BE2C (cell line): ENCODE data around the gene PRR5.

ENCODE experiments used
- DNase-seq: peaks from one replicate; pipeline ENCODE4 v3.0.0-alpha.2; 2020
- H3K27me3 ChIP-seq: fragments of 250-450 bp; sonication (Bioruptor Pico); 2 replicates; pipeline ENCODE4 v1.5.1; 2020; ENCODE audit warnings: mild to moderate bottlenecking
- H3K36me3 ChIP-seq: fragments of 250-450 bp; sonication (Bioruptor Pico); 2 replicates; pipeline ENCODE4 v1.5.1; 2020; ENCODE audit warnings: mild to moderate bottlenecking
- H3K4me1 ChIP-seq: fragments of 250-450 bp; sonication (Bioruptor Pico); 2 replicates; pipeline ENCODE4 v1.5.1; 2020
- H3K4me3 ChIP-seq: 2 replicates; pipeline ENCODE4 v1.5.1; 2011; ENCODE audit warnings: low read depth, low read length
- H3K9me3 ChIP-seq: fragments of 250-450 bp; sonication (Bioruptor Pico); 2 replicates; pipeline ENCODE4 v1.5.1; 2020
- CTCF ChIP-seq: IDR thresholded peaks from 2 replicates; pipeline ENCODE4 v1.5.1; 2012; ENCODE audit warnings: mild to moderate bottlenecking, low read depth, low read length

The PRR5 gene

GRCh38 chr22:44733426-44734106, 31.6 kb downstream of the PRR5 start:
- H3K4me1 ChIP-seq, result peaks cover 13% of the 10 kb centered on the region
- no peaks in the 10 kb centered on the region for H3K27me3 ChIP-seq
- H3K36me3 ChIP-seq, result no peaks in the 10 kb centered on the region
- H3K9me3 ChIP-seq, result no peaks in the 10 kb centered on the region
- no peak overlapping the region for H3K4me3 ChIP-seq
- no peak for TF ChIP-seq CTCF
- DNase-seq, result no peak

- Histone ChIP-seq H3K4me1 (peaks cover 9% of the 10 kb centered on the region), H3K9me3 (no peaks in the 10 kb centered on the region), H3K36me3 (no peaks in the 10 kb centered on the region), H3K4me3 (no peak overlapping the region), H3K27me3 (no peaks in the 10 kb centered on the region)
- TF ChIP-seq CTCF, result no peak
- DNase-seq, result no peak
These were observed 32.3 kb downstream of the PRR5 start for GRCh38 chr22:44734278-44734677.

GRCh38 chr22:44734801-44735517, 33.0 kb downstream of the PRR5 start:
- H3K4me1 ChIP-seq, result peaks cover 2% of the 10 kb centered on the region; the same call in 1 of the 2 replicates
- no peaks in the 10 kb centered on the region for H3K36me3 ChIP-seq
- DNase-seq, result no peak
- H3K9me3 ChIP-seq, result no peaks in the 10 kb centered on the region
- H3K4me3 ChIP-seq, result no peak overlapping the region
- TF ChIP-seq CTCF, result no peak
- H3K27me3 ChIP-seq, result no peaks in the 10 kb centered on the region

DNA sequence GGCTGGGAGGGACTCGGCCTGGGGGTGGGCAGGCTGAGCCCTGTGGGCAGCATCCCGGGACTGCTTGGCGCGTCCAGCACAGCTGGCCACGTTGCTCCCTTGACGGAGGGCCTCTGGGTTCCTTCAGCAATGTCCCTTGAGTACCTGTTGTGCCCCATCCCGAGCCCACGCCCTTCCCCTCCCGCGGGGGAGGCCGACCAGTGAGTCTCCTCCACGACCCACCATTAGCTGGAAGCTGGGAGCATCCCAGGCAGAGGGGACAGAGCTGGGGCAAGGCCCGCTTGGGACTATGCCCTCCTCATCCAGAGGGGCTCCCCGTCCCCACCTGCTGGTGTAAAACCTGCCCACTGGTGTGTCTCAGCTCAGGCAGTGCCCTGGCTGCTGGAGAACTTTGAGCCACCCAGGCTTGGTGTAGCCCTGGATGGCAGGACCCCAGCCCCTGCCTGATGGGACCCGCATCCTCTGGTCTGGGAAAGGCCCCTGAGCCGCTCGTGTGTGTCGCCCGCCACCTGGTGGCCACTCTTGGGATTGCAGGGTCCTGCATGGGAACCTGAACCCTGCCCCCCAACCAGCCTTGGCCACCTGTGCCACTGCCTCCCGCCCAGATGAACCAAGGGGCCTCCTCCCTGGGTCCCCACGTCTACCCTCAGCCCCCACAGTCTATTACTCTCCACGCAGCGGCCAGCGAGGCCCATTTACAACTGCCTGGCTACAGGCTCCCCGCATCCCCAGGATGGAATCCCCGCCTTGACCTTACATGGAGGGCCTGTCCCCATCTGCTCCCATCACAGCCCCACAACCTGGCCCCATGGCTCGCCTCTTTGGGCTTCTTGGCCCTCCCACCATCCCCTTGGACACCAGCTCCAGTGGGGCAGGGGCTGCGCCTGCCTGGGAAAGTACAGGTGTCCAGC, 33.8 kb downstream of the PRR5 start:
- no peaks in the 10 kb centered on the region for H3K4me1 ChIP-seq
- no peaks in the 10 kb centered on the region for H3K27me3 ChIP-seq
- DNase-seq, result peak; percentile 87
- no peak overlapping the region for H3K4me3 ChIP-seq
- H3K36me3 ChIP-seq, result no peaks in the 10 kb centered on the region
- TF ChIP-seq CTCF, result peak; percentile 69
- no peaks in the 10 kb centered on the region for H3K9me3 ChIP-seq

DNA sequence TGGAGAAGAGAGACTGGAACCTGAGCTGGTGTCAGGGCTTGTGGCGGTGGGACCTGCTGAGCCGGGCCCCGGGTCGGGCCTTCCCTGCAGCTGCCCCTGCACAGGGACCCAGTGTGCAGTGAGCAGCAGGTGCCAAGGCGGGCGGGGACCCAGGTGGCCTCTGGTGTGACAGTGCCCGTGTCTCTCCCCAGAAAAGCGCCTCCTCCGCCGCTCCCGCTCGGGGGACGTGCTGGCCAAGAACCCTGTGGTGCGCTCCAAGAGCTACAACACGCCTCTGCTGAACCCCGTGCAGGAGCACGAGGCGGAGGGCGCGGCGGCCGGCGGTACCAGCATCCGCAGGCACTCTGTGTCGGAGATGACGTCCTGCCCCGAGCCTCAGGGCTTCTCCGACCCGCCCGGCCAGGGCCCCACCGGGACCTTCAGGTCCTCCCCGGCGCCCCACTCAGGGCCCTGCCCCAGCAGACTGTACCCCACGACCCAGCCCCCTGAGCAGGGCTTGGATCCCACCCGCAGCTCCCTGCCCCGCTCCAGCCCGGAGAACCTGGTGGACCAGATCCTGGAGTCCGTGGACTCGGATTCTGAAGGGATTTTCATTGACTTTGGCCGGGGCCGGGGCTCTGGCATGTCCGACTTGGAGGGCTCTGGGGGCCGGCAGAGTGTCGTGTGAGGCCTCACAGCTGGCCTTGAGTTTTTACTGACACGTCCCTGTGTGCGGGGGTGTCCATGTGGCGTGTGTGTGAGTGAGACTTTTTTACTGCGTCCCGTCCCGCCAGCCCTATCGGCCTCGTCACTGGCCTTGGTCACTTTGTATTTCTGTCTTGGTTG, 34.8 kb downstream of the PRR5 start:
- Histone ChIP-seq H3K27me3 (no peaks in the 10 kb centered on the region), H3K4me3 (no peak overlapping the region), H3K36me3 (no peaks in the 10 kb centered on the region), H3K9me3 (no peaks in the 10 kb centered on the region), H3K4me1 (no peaks in the 10 kb centered on the region)
- no peak for DNase-seq
- TF ChIP-seq CTCF, result no peak
